Measurements from ENCODE around the gene LAT.

GRCh38 chr16:28935924-28936783 is 48.7 kb upstream of the LAT start:
- no peak for TF ChIP-seq EZH2 (IDR thresholded peaks at IDR 0.05)
- TF ChIP-seq CTCF (IDR thresholded peaks at IDR 0.05) = no peak
- no peak for TF ChIP-seq EZH2phosphoT487 (IDR thresholded peaks at IDR 0.05)

Data from neural progenitor cell (in vitro differentiated cells).